Erythroblast (primary cell): ENCODE measurements around the gene CARS2.

ENCODE experiments used
- GATA1 ChIP-seq: IDR thresholded peaks from 2 replicates; pipeline ENCODE4 v1.6.1; 2011; ENCODE audit warnings: low read depth, mild to moderate bottlenecking, control low read depth, low read length, moderate library complexity
- POLR2A ChIP-seq: IDR thresholded peaks from 2 replicates; pipeline ENCODE4 v1.6.1; 2011; ENCODE audit warnings: mild to moderate bottlenecking, low read length

DNA sequence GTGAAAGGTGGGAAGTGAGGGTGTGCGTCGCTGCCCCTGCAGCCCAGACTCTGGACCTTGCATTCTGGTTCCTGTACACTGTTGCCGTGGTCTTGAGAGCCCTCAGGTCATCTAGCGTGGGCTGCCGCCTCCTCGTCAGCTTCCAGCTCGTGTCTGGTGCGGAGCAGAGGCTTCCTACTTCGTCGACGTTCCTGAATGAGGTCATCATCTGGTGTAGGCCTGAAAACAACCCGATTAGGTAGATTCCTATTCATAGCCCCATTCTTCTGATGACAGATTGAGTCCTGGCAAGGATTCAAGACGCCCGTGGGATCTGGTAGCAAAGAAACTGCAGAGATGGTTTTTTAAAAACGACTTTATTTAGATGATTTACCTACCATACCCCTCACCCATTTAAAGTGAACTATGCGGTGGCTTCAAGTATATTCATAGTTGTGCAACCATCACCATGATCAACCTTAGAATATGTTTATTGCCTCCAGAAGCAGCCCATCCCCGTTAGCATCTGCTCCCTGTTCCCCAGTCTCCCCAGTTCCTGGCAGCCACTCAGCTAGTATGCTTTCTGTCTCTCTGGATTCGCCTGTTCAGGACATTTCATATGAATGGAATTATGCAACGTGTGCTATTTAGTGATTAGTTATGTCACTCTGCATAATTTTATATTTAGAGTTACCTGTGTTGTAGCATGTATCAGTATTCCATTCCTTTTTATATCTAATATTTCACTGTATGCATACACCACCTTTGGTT, 76.8 kb downstream of the CARS2 start:
- TF ChIP-seq POLR2A (no peak), GATA1 (no peak)
